HG02970 (cell line): ENCODE measurements around the gene SLC9A9.

ENCODE experiments used
- ATAC-seq: cut with Tn5 transposase; IDR thresholded peaks from one replicate; pipeline ENCODE4 v1.9.1; 2021; ENCODE audit warnings: mild to moderate bottlenecking, moderate library complexity, moderate number of reproducible peaks; ENCODE audit not compliant: unreplicated experiment, low FRiP score

SLC9A9 gene

DNA sequence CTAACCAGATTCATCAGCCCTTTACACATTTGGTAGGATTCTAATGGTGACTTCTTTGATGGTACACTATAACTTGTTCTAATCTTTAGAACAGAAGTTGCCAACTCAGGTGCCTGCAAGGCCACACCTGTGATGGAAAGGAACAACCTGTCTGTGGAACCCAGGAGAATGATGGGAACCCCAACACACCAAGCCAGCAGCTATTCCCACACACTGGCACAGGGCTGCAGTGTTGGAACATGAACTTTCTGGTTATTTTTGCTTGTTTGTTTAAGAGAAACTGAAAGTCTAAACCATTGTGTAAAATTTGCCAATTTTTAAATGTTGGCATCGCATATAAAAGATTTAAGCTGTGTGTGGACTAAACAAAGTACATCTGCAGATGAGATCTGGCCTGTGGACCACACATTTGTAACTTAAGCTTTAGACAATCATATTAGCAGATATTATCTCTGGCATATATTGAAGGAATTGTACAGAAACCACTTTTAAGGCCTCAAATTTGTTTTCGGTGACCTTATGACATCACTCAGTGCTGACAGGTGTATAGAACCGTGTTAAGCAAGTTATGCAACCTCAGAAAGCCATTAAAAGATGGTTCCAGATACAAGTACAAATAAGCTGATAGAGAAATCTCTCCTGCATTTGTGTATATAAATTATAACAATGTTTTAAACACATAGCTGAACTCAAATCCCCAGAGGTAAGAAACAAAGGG lies 242.9 kb downstream of the SLC9A9 start:
- no peak for ATAC-seq

- peak; percentile 62 for ATAC-seq
Observed at GRCh38 chr3:143604402-143605185, 243.7 kb downstream of the SLC9A9 start.

GRCh38 chr3:143603774-143604173 lies 244.5 kb downstream of the SLC9A9 start:
- no peak for ATAC-seq

DNA sequence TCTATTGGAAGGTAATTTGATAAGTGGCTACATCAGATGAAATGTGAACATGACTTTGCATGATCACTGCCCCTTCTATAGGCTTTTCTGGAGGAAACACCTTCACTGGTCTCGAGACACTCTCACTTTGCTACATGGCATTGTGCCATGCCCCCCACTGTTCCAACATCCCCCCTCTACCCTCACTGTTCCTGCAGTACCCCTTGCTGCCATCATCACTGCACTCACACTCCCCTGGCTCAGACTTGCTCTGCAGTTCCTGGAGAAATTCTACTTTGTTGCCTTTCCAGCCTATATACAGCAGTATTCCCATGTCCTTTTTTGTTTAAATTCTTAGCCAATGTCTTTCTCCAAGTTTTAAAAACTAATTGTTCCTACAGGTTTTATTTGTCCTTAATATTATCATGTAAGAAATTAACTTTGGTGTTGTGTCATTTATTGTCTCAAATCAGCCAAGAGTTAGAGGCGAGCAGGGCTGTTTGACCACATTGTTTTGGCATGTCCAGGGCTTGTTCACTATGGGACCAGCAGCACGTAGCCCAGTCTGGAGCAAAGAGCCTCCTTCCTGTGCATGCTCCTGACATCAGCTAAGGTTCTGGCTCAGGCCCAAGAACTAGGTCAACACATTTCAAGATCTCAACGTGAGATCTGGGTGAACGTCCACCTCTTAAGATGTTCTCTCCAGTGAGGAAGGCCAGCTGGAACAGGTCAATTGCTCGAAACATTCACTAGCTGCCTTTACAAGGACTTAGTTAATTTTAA lies 246.4 kb downstream of the SLC9A9 start:
- ATAC-seq, result no peak

DNA sequence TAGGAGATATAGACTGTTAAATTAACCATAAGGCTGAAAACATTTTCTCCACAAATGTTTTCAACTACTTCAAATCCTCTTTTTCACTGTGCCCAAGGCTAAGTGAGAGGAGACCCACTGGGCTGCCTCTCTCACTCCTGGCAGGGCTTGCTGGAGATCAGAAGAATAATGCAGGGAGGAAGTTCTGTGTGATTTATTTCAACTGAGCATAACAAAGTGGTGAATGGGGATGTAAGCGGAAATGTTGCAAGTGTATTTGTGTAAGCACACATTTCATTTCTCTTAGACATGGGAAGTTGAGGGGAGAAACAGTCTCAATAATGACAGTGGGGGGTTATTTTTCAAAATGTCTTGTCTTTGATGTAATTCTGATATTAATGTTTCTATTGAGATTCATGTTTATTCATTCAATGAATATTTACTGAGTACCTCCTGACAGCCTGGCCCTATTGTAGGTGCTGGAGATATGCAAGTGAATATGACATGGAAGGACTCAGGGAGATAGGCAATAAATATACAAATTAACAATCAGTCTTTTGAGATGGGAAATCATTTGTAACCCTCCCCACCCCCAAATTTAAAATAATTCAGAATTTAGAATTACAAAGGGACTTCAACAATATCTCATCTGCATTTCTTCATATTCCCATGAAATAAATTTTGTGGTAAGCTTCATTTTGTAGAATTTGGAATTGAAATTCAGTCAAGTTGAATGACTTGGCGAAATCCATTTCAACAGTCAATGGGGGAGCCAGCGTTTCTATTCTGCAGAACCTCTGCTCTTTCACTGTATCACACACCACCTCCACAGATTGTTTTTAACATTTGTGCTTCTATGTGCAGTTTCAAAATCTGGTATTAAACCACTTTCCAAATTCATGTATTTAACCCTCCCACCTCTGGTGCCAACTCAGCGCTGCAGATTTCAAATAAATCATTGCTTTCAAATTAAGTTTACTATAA lies 247.2 kb downstream of the SLC9A9 start:
- ATAC-seq, result no peak

DNA sequence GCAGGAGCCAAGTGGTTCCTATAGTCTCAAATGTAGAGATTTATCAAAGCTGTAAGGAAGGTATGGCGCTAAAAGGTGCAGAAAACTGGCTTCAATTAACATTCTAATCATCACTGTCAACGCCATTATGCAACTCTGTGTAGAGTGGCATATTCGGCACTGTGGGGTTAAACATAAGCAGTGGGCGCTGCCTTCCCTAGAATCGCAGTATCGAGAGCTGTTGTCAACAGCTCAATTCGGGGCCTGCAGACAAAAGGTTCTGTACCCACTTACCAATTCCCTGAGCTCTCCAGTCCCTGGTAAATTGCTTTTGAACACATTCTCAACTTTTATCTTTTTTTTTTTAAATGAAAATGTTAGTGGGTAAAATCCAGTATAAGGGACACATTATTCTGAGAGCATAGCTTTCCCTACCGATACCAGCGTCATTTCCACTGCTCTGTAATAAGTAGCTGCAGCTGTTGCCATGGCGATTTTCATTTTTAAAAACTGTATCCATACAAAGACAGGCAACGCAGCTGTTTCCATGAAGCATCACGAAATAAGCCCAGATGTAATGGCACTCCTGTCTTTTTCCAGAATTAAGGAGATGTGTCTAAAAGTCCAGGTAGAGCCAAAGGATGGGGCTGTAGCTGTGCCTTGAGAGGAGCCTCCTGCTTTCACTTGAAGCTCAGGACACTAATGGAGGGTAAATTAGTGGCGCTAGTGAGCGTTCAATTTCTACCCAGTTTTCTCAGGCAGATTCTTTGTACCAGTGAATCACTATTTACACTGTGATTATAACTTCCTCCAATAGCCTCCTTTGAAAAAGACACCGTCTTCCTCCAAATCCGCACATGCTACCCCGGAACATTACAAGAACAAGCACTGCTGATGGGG lies 250.3 kb downstream of the SLC9A9 start:
- no peak for ATAC-seq

DNA sequence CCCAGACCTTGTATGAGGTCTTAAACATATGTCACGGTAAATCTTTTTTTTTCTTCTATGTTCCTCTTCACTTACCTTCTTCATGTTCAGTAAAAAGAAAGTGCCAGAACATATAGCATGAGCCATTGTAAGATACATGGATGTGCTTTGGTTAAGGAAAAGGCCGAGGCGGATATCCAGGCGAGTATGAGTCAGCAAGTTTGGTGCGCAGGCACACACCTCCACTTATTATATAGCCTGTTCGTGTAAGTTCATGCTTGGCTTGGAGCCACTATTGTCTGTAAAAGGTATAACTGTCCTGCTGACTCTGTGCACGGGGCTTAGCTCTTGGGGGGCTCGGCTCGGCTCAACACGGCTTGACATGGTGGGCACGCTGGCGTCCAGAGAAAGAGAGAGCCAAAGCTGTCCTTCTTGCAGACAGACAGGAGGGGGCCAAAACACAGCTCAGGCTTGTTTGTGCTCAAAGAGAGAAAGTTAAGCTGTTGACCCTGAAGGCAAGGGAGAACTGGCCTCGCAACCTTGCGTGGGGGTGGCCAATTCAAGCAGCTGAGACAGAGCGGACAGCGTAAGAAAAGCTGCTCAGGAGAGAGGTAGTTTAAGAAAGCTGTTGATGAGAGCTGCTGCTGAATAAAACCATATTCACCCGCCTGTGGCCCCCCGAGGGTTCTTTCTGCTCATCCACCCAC lies 251.2 kb downstream of the SLC9A9 start:
- ATAC-seq, result no peak

GRCh38 chr3:143595456-143596077 lies 252.7 kb downstream of the SLC9A9 start:
- peak; percentile 78 for ATAC-seq

- no peak for ATAC-seq
Observed at GRCh38 chr3:143594206-143594605, 254.1 kb downstream of the SLC9A9 start.

DNA sequence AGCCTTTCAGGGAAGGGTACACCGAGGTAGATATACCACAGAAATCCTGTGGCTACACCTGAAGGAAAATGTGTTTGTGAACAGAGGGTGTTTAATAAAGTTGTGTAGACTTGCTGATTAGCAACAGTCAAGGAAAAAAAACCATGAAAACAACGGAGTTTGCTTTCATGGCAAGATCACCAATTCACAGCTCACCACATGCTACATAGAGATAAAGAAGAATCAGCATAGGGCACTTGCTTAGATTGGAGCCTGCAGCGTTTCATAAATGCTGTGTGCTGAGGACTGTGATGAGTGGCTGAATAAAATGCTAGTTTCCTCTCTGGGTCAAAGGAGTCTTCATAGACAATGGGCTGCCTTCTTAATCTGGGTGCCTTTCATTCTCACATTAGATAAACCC lies 257.6 kb downstream of the SLC9A9 start:
- no peak for ATAC-seq

DNA sequence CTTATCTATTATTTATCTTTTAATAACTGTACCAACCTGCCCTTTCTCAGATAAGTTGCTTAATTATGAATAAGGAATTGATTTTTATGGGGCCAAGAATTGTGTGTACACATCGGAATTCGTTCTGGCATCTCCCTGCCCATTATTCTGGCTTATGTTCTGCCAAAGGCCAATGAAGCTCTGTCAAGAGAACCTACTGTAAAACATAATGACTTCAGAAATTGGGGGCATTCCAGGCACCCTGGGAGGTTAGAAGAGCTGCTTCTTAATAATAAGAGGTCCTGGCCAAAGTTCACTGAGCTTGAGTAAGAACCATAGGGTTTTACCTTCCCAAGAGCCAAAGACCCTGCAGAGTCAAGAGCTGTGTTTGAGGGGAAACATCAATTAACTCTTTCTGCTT lies 261.7 kb downstream of the SLC9A9 start:
- ATAC-seq, result no peak

DNA sequence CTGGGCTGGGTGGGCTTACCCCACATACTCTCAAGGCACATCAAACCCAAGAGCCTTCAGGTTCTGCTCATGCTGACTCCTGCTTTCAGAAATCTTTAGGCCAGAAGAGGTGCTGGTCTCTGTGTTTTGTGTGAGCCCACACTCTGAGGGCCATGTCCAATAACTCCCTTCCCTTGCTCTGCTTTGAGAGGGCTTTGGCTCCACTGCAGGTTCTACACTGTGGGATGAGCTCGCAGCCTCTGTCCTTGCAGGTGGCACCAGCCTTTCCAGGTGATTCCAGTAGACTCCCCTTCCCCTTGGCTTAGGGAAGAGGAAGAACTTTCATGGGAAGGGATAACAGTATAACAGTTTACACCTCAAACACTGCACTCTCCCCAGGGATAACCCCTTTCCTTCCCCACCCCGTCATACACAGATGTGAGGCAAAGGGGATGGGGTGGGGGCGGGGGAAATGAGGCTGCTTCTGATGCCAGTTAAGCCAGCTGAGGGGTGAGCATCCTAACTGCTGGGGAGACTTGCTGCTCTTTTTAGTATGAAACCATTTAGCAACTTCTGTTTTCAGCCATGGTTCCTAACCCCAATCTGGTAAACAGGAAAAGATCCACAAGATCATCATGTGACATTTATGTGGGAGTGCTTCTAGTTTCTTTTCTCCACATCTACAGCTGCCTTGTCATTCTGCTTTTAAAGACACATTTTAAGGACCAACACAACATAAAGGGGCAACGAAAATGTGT lies 262.4 kb downstream of the SLC9A9 start:
- ATAC-seq, result no peak

DNA sequence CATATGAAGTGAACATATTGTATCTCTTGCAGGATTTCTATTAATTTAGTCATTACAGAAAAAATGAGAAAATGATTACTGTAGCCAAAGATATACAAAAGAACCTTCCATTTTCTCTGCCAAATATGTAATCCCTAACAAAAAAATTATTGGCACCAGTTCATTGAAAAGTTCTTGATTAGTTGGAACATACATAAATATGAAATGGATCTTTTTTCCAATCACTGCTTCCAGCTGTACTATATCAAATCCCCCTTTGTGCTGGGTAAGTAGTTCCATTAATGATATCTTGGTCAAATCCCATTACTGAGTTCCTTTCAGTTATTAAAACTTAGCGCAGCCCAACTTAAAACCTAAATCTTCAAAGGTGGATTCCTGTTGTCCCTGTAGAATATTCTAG lies 263.8 kb downstream of the SLC9A9 start:
- ATAC-seq, result no peak

GRCh38 chr3:143581972-143582722 lies 266.1 kb downstream of the SLC9A9 start:
- no peak for ATAC-seq

DNA sequence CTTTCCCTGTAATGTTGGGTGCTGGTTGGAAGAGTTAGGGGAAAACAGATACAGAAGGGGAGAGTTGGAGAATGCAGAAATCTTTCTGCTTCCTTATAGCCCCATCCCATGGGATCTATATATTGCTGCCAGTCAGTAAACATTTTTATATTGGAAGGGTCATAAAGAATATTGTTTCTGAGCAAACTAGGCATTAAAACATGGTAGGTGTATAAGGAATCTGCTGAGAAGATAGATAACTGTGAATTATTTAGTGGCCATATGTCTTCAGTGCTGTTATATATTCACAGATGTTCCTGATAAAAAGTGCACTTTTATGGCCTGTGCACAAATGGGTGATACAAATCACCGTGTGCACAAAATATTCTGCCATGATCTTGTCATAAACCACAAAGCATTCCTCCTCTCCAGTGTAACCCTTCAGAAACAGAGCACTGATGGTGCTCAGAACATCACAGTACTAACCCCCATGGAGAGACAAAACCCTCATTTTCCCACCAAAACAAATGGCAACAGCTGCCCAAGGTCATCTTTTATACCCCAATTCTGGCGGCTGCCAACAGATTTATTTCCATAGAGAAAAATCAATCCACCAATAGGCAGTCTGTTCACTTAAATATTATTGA lies 269.3 kb downstream of the SLC9A9 start:
- ATAC-seq, result no peak

DNA sequence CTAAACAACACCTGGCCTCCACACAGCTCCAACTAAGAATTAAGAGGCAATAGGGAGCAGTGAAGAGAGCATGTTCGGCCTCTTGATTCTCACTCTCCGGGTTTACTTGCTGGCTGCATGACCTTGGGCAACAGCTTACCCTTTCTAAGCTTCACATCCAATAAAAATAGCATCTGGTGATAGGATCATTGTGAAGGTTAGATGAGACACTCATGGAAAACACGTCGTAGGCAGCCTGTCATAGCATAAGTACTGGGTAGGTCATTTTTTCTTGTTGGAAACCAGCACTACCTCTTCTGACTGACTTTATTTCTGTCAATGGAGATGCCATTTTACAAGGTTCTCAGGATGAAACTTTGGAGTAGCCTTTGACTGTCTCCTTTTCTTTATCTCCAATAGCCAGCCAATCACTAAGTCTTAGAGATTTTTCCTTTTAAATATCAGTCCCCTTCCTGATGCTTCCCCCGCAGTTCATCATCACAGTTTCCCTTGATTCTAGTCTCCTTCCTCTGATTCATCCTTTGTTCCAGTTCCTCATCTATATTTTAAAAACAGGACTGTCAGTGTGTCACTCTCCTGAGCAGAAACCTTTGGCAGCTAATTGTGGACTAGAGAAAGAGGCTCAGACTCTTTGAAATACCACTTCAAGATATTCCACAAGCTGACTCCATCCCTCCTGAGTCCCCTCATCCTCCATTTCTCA lies 271.5 kb downstream of the SLC9A9 start:
- ATAC-seq, result no peak
